CD4-positive, alpha-beta T cell treated with Interleukin-2 at 100 ng/mL for 4 hours (primary cell): ENCODE results near the gene ANKS1B.

ENCODE experiments used
- DNase-seq: peaks from one replicate; pipeline ENCODE4 v3.0.0-alpha.2; 2020; ENCODE audit warnings: low spot score

Gene ANKS1B

GRCh38 chr12:99122959-99123358 lies 861.8 kb downstream of the ANKS1B start:
- DNase-seq: no peak

GRCh38 chr12:99122496-99122895 lies 862.2 kb downstream of the ANKS1B start:
- DNase-seq: no peak

DNA sequence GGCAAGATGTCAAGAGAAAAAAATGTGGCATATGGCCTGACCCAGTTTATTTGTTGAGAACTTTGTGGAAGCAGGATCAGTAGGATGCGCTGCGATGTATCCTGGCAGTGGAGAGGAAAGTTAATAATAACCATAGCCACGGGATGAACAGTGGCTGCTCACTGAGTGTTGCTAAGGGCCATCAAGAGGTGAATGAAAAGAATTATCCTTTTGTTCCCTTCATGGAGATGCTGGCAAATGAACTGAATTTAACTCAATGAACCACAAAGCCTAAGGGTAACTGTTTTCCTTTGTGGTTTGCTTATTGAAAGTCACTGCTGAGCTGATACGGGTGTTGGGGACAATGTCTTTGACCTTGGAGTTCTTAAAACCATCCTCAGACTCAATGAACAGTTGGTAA lies 863.2 kb downstream of the ANKS1B start:
- DNase-seq: no peak

DNA sequence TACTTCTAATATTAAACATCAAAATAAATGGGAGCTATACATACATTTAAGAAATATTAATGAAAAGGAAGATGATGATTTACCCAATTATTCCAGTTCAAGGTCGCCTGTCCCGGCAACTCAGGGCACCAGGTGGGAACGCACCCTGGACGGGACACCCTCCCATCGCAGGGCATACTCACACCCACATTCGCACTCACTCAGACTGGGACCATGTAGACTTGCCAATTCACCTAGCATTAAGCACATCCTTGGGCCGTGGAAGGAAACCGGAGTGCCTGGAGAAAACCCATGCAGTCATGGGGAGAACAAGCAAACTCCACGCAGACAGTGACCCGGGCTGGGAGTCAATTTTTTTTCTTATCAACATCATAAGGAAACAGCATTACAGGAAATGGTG lies 864.8 kb downstream of the ANKS1B start:
- no peak for DNase-seq

GRCh38 chr12:99119449-99119848 lies 865.3 kb downstream of the ANKS1B start:
- no peak for DNase-seq

DNA sequence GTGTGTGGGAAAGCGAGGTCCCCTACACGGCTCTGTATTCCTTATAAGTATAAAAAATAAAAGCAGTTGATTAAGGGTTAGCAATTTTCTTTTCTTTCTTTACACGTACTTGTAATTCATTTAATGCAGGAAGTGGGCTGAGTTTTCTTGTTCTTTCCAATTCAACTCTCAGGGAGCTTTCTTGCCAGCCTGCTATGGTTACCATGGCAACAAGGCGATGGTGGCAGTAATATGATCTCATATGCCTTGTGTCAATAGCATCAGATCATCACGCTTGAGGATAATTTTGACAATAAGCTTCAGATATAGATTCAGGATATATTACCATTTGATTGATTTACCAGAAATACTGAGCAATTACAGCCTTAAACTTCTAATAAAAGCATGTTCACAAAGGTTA lies 873.1 kb downstream of the ANKS1B start:
- DNase-seq: no peak

GRCh38 chr12:99110868-99111267 lies 873.9 kb downstream of the ANKS1B start:
- DNase-seq: no peak

- no peak for DNase-seq
These were observed 874.5 kb downstream of the ANKS1B start for GRCh38 chr12:99110212-99110611.

DNA sequence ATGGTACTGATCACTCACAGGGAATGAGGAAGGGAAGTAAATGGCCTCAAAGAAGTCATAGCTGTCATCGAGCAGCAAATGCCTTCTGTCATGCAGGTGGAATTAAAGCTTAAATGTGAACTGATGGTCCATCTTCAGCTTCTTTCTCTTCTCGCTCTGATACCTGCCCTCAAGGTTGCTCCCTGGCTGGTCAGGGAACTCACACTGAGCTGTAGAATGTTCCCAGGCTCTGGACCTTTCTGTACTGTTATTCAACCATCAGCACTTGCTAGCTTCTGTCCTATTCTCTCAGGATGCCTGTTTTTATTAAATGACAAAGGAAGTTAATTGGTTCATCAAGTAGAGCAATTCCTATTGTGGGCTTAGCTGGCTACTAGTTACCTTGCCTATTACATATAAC lies 875.8 kb downstream of the ANKS1B start:
- no peak for DNase-seq

- no peak for DNase-seq
These were observed 885.0 kb downstream of the ANKS1B start for GRCh38 chr12:99099786-99100185.

DNA sequence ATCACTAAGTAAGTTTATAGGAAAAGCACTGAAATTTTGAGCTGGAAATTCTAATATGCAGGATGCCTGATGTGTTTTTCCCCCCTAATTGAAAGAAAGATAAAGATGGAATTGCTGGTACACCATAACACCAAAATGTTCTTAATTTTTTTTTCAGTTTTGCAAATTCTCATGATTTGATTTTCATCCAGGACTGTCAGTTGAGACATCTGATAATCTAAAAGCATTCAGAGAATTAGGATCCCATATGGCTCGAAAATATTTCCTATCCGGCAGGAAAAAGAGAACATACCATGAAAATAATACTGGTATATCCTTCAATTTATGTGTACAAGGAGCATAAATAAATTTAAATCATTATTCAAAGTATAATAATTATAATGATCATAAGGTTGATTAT lies 887.6 kb downstream of the ANKS1B start:
- DNase-seq: no peak

GRCh38 chr12:99093166-99093565 lies 891.6 kb downstream of the ANKS1B start:
- no peak for DNase-seq

DNA sequence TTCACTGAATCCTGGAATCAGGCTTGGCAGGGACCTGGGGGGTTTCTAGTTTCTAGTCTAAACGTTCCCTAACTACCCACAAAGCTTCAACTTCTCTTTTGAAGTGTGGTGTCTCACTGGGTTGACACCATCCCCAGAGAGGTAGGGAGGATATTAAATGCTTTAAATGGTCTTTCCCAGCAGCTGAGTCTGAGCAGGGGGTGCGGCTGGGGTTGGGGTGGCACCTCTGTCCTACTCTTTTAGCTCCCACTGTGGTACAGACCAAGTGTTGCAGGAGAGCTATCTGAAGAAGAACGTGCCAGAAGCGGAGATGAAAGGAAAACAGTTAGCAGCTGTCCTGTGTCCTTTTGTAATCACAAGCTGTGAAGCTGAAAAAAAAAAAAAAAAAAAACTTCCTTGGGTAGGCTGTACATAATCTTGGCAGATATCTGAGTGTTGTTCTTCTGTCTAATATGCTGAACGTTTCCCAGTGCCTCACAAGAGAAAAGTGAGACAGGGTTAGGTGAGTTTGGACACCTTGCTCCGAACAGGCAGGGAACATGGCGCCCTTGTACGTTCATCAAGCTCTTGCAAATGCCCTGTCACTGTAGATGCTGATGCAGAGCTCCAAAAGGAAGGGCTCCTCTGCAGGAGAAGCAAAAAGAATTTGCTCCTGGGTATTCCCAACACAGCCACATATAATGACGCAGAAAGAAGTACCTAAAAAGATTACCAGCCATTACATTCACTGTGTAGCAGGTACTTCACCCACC lies 892.5 kb downstream of the ANKS1B start:
- no peak for DNase-seq

DNA sequence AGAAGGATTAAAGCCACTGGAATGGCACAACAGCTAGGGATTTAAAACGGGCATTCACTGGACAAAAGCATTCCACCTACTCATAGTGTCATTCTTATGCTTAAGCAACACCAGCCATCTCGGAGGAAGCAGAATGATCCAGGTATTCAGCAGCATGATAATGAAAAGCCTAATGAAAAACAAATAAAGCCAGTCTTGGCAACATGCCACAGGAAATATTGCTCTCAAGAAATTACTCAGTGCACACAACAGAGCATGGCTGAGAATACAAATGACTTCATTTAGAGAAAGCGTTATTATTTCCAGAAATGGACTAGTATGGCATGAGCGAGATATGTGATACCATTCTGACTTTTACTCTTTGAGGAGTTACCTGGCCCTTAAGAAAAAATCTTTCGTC lies 897.5 kb downstream of the ANKS1B start:
- DNase-seq: no peak

- DNase-seq: no peak
These were observed 904.9 kb downstream of the ANKS1B start for GRCh38 chr12:99079811-99080210.

- no peak for DNase-seq
These were observed 915.6 kb downstream of the ANKS1B start for GRCh38 chr12:99068993-99069747.

- DNase-seq: no peak
These were observed 917.5 kb downstream of the ANKS1B start for GRCh38 chr12:99067171-99067785.

GRCh38 chr12:99066726-99067125 lies 918.0 kb downstream of the ANKS1B start:
- DNase-seq: no peak

DNA sequence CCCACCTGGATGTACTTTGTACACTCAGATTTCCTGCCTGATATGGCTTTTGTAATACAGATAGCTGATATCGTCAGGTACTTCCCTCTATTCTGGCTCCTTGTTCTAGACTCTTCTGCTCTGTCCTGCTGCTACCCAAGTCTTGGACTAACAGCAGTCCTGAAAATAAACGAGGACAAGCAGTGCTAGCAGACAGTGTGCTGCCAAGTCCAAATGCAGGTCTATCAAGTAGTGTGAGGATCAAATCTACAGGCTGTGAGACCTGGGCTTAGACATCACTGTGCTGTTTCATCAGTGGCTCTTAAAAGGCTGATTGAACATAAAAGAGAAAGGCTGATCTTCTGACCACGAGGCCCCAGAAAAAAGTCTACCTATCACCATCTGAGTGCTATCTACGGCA lies 921.6 kb downstream of the ANKS1B start:
- no peak for DNase-seq

DNA sequence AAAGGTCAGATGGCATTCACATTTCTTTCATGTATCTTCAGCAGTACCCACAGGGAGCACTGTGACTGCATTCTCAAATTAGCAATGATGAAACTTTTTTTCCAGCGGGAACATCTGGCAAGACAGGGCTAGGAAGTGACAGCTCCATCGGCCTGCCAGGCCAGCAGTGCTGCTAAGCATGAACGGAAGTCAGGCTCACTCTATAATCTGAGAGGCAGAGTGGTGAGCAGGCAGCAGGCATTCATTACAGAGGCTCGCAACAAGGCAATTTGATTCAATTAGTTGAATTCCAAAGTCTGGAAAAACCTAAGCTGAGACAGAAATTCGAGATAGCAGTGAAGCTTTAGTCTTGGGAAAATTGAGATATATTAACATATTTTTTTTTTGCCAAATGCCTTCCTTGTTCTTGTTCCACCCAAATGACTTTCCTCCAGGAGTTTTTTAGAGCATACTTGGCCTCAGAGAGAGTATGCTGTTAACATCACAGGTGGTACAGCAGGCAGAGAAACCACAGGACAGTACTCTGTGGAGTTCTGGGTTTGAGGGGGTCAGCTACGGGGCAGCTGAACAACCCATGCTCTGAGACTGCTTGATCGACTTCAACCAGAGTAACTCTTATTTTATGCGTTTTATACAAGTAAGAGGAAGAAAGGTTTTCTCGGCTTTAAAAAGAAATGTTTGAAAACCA lies 924.8 kb downstream of the ANKS1B start:
- no peak for DNase-seq

DNA sequence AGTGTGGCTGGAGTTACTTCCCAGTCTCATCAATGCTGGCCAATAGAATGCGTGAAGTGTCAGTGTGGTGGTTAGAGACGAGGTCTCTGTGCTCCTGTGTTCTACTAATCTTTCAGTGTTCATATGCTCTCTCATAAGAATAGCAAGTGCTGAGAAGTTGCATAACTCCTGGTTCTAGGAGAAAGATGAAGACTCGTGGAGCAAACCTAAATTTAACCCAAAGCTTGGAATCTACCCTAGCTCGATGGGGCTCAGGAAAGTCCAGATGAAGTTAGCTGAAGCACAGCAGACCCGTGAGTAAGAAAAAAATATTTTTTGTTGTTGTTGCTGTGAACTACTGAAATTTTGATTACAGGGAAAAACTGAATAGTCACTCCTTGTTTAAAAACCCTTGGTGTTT lies 927.1 kb downstream of the ANKS1B start:
- no peak for DNase-seq

DNA sequence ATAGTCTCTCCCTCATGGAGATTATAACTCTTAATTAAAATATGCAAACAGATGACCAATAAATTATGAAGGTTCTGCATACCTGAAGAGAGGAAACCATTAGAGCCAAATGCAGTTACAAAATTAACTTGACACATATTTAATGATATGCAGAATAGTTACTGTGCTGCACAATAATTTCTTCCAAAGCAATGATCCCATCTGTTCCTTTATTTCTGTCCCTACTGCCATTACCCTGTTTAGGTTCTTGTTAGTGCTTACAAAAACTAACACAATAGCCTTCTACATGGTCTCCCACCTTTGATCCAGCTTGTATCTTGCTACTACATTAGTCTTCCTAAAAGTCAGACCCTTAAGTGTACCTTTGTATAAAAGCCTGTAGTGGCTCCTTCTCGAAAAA lies 928.5 kb downstream of the ANKS1B start:
- DNase-seq: no peak

DNA sequence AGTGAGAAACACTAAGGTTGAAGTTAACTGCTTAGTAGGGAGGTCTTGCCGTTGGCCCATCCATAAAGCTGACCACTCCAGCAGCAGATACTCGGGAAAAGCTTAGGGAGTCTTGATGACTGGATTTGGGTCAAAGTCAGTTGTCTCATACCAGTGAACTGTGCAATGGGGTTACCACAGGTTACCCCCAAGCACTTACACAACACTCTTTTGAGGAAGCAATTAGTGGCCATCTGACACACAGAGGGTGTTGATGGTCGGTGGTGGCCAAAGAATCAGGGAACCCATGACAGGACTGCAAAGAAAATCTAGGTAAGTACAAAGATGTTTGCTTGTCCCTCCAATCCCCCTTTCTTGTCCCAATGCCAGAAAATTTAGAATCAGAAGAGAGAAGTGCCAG lies 929.4 kb downstream of the ANKS1B start:
- DNase-seq: no peak
